ENCODE measurements around the gene SLC28A3.

Gene SLC28A3

GRCh38 chr9:84229191-84229590, 111.4 kb downstream of the SLC28A3 start:
- DNase-seq (ENCODE audit: low read depth): no peak
- H3K4me3 ChIP-seq (ENCODE audit: control insufficient read depth, low read depth, low read length): no peak overlapping the region
- TF ChIP-seq, protein P1, sequence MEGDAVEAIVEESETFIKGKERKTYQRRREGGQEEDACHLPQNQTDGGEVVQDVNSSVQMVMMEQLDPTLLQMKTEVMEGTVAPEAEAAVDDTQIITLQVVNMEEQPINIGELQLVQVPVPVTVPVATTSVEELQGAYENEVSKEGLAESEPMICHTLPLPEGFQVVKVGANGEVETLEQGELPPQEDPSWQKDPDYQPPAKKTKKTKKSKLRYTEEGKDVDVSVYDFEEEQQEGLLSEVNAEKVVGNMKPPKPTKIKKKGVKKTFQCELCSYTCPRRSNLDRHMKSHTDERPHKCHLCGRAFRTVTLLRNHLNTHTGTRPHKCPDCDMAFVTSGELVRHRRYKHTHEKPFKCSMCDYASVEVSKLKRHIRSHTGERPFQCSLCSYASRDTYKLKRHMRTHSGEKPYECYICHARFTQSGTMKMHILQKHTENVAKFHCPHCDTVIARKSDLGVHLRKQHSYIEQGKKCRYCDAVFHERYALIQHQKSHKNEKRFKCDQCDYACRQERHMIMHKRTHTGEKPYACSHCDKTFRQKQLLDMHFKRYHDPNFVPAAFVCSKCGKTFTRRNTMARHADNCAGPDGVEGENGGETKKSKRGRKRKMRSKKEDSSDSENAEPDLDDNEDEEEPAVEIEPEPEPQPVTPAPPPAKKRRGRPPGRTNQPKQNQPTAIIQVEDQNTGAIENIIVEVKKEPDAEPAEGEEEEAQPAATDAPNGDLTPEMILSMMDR (IDR thresholded peaks at IDR 0.05; ENCODE audit: control insufficient read depth, insufficient read depth, low read depth, low read length, missing control alignments): no peak

DNA sequence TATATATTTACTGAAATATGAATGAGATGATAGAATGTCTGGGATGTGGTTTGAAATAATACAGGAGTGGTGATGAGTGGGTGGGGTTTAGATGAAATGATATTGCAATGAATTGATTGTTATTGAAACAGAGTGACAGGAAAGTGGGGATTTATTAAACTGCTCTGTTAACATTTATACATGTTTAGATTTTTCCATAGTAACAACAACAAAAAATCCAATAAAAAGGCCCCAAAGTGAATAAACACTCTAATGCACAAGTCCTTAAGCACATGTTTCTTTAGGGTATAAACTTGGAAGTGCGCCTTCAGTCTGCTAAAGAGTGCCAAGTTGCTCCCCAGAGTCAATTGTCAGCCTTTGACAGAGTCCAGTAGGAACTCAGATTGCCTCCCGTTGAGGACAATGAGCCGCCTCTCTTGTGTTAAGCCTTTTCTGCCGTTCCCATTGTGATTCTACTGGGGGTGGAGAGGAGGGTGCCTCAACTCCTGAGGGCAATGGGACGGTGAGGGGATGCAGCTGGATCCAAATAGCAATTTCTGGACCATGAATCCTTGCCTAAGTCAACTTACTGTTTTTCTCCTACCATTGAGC, 112.3 kb downstream of the SLC28A3 start:
- TF ChIP-seq, protein P1 (IDR thresholded peaks at IDR 0.05; ENCODE audit: control insufficient read depth, insufficient read depth, low read depth, low read length, missing control alignments): no peak
- no peak overlapping the region for H3K4me3 ChIP-seq (ENCODE audit: control insufficient read depth, low read depth, low read length)
- no peak for DNase-seq (ENCODE audit: low read depth)

DNA sequence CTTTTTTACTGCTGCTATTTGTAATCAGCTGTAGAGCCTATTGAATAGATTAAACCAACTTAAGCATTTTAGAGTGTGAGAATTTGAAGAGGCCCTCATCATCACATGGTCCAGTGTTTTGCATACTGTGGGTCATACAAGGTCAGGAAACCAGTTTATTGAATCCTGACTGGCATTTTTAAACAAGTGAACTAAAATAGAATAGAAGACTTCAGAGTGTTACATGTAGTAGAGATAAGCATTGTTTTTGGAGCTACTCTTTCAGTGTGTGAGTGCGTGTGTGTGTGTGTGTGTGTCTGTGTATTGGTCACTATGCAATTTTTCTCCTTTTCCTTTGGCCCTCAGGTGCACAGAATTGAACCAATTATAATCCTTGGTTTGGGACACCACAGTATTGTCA, 114.4 kb downstream of the SLC28A3 start:
- DNase-seq (ENCODE audit: low read depth): no peak
- H3K4me3 ChIP-seq (ENCODE audit: control insufficient read depth, low read depth, low read length): no peak overlapping the region
- TF ChIP-seq, protein P1 (IDR thresholded peaks at IDR 0.05; ENCODE audit: control insufficient read depth, insufficient read depth, low read depth, low read length, missing control alignments): no peak

Data from AG09309 (cell line).